Measurements from ENCODE around the gene HBS1L. TPM values are rescaled to one million over a fixed set of nuclear protein-coding genes. Genes with fewer than 3 reads are reported as not detected.

Gene HBS1L
- polyA plus RNA-seq, 1 of the 3 experiments (the other 2 are of a cell fraction), result 19.0 TPM

- Histone ChIP-seq H3K27me3 (ENCODE audit: insufficient read depth) (no peaks in the 10 kb centered on the region), H3K4me1 (ENCODE audit: control insufficient read depth in 1 of 2, insufficient read depth in 2 of 2, low read depth in 1 of 2, low read length in 1 of 2) (no peaks in the 10 kb centered on the region), H3K36me3 (replicated peaks in 1 of 2; ENCODE audit: control insufficient read depth in 1 of 2, insufficient read depth in 2 of 2, low read length in 1 of 2) (no peaks in the 10 kb centered on the region), H3K4me3 (ENCODE audit: low read depth in 2 of 2, low read length in 1 of 2) (no peak overlapping the region), H3K9ac (no peak overlapping the region), H3K4me2 (no peak overlapping the region), H2AFZ (ENCODE audit: low read depth) (no peak overlapping the region), H3F3A (replicated peaks; ENCODE audit: insufficient read depth) (peaks cover 3% of the 10 kb centered on the region), H3K9me3 (no peaks in the 10 kb centered on the region), H3K79me2 (ENCODE audit: insufficient read depth) (no peaks in the 10 kb centered on the region), H3K27ac (ENCODE audit: low read depth in 2 of 2, low read length in 1 of 2) (no peak overlapping the region), H4K20me1 (ENCODE audit: insufficient read depth) (no peaks in the 10 kb centered on the region), H3K9me2 (no peaks in the 10 kb centered on the region)
- no peak for DNase-seq
- ChIA-PET POLR2A (no interaction called here), CTCF (interaction anchor here (1.2 to 1.5 kb wide), 3 partner anchors 19 to 40 kb away, joined by 3 to 8 read pairs (median 3); no protein-coding TSS in a partner anchor)
- 88% methylated on average over 3 of the region's 6 CpGs for WGBS (ENCODE audit: low lambda C conversion rate)
- TF ChIP-seq TCF12 (IDR thresholded peaks at IDR 0.05) (no peak), REST (IDR thresholded peaks at IDR 0.05; ENCODE audit: low read depth, low read length) (no peak), PBX3 (IDR thresholded peaks at IDR 0.05) (no peak), POLR2AphosphoS5 (IDR thresholded peaks at IDR 0.05; ENCODE audit: low read depth, low read length) (no peak), FOXM1 (IDR thresholded peaks at IDR 0.05; ENCODE audit: low read depth) (no peak), MXI1 (IDR thresholded peaks at IDR 0.05; ENCODE audit: low read depth, low read length) (no peak), EP300 (IDR thresholded peaks at IDR 0.05; ENCODE audit: borderline replicate concordance in 1 of 2, low read depth in 1 of 2, low read length in 1 of 2) (no peak), GATA2 (CRISPR knock-in tag; IDR thresholded peaks at IDR 0.05) (no peak), CTCF (IDR thresholded peaks at IDR 0.05) (no peak), ZBTB33 (IDR thresholded peaks at IDR 0.05; ENCODE audit: borderline replicate concordance, low read depth) (no peak), SMC3 (IDR thresholded peaks at IDR 0.05; ENCODE audit: low read depth, low read length) (no peak), NFIC (IDR thresholded peaks at IDR 0.05; ENCODE audit: borderline replicate concordance) (no peak), JUND (IDR thresholded peaks at IDR 0.05) (no peak), RFX5 (IDR thresholded peaks at IDR 0.05; ENCODE audit: low read length) (no peak), IRF3 (IDR thresholded peaks at IDR 0.05; ENCODE audit: low read depth, low read length) (no peak), EZH2phosphoT487 (IDR thresholded peaks at IDR 0.05; ENCODE audit: borderline replicate concordance, low read depth) (no peak), SIN3A (IDR thresholded peaks at IDR 0.05; ENCODE audit: borderline replicate concordance, low read depth, low read length) (no peak), FOXJ3 (CRISPR knock-in tag; IDR thresholded peaks at IDR 0.05) (no peak)
These were observed 132.8 kb downstream of the HBS1L start for GRCh38 chr6:134921721-134922261.
